WTC11 (cell line): ENCODE data around the gene CXCL17. TPM values are rescaled to one million over a fixed set of nuclear protein-coding genes. Genes with fewer than 3 reads are reported as not detected.
"Not testable (repeated sequence)": the region's sequence is repeated elsewhere in the genome, so short reads cannot be mapped to it uniquely, and the experiment has no call there.

Experiments used
- ATAC-seq: fragments of 200-7000 bp; cut with Tn5 transposase; 2 replicates; pipeline ENCODE4 v1.10.0; 2021; ENCODE audit warnings: mild to moderate bottlenecking, moderate library complexity
- CTCF ChIA-PET: fragments of 300-600 bp; sonication (Branson Sonifier 250); formaldehyde crosslinking; loops from one replicate; lab custom pipeline; 2021; ENCODE audit warnings: antibody characterized with exemption; lab: Charles Lee
- POLR2A ChIA-PET: fragments of 350-600 bp; sonication (Branson Sonifier 250); formaldehyde crosslinking; loops from one replicate; lab custom pipeline; 2021; ENCODE audit warnings: antibody characterized with exemption; lab: Charles Lee
- DNase-seq: peaks from one replicate; pipeline ENCODE4 v3.0.0; 2021; ENCODE audit warnings: low spot score
- H3K27ac Mint-ChIP-seq: 2 replicates; pipeline ENCODE4 v1.8.0; 2021; ENCODE audit warnings: mixed read lengths
- H3K27me3 Mint-ChIP-seq: 2 replicates; pipeline ENCODE4 v1.8.0; 2021; ENCODE audit warnings: low read depth, mild to moderate bottlenecking, moderate library complexity, mixed read lengths
- H3K36me3 Mint-ChIP-seq: 2 replicates; pipeline ENCODE4 v1.8.0; 2021; ENCODE audit warnings: mixed read lengths
- H3K4me1 Mint-ChIP-seq: 2 replicates; pipeline ENCODE4 v1.8.0; 2022; ENCODE audit warnings: mixed read lengths
- H3K4me3 Mint-ChIP-seq: 2 replicates; pipeline ENCODE4 v1.8.0; 2021; ENCODE audit warnings: mild to moderate bottlenecking, moderate library complexity, mixed read lengths
- H3K9me3 Mint-ChIP-seq: 2 replicates; pipeline ENCODE4 v1.8.0; 2021; ENCODE audit warnings: mixed read lengths
- EMX1 ChIP-seq: fragments of 250-450 bp; sonication (Bioruptor Pico); IDR thresholded peaks from 2 replicates; pipeline ENCODE4 v1.8.0; 2021; ENCODE audit warnings: mild to moderate bottlenecking
- GABPB1 ChIP-seq: sonication (generic); formaldehyde crosslinking; IDR thresholded peaks from 2 replicates; pipeline ENCODE4 v1.8.1; 2023; ENCODE audit warnings: mild to moderate bottlenecking, missing genetic modification reagents
- IRF1 ChIP-seq: sonication (generic); formaldehyde crosslinking; IDR thresholded peaks from 2 replicates; pipeline ENCODE4 v1.8.0; 2023; ENCODE audit warnings: missing genetic modification reagents
- KAT7 ChIP-seq: sonication (generic); formaldehyde crosslinking; IDR thresholded peaks from 2 replicates; pipeline ENCODE4 v1.8.1; 2023; ENCODE audit warnings: missing genetic modification reagents, mild to moderate bottlenecking, borderline replicate concordance
- NR1H2 ChIP-seq: sonication (generic); formaldehyde crosslinking; IDR thresholded peaks from 2 replicates; pipeline ENCODE4 v1.9.0; 2021; ENCODE audit warnings: mild to moderate bottlenecking, moderate library complexity, missing genetic modification reagents
- SOX15 ChIP-seq: fragments of 250-450 bp; sonication (Bioruptor Pico); IDR thresholded peaks from 2 replicates; pipeline ENCODE4 v1.9.0; 2021; ENCODE audit warnings: mild to moderate bottlenecking
- STAT6 ChIP-seq: sonication (generic); formaldehyde crosslinking; conservative IDR thresholded peaks from 2 replicates; pipeline ENCODE4 v1.8.1; 2023; ENCODE audit warnings: mild to moderate bottlenecking, low read depth, missing genetic modification reagents, moderate library complexity
- ZBTB21 ChIP-seq: sonication (generic); formaldehyde crosslinking; IDR thresholded peaks from 2 replicates; pipeline ENCODE4 v1.8.1; 2023; ENCODE audit warnings: mild to moderate bottlenecking, missing genetic modification reagents, borderline replicate concordance
- ZNF317 ChIP-seq: sonication (generic); formaldehyde crosslinking; IDR thresholded peaks from 2 replicates; pipeline ENCODE4 v1.8.1; 2023; ENCODE audit warnings: low read depth, mild to moderate bottlenecking, moderate library complexity, missing genetic modification reagents, borderline replicate concordance
- total RNA-seq: library from RNA; stranded (reverse); gene quantifications from 3 replicates; pipeline ENCODE4 v1.2.3, GENCODE V29; 2021
- TF ChIP-seq, protein P1 (sequence below): fragments of 250-450 bp; sonication (Bioruptor Pico); IDR thresholded peaks from 2 replicates; pipeline ENCODE4 v1.9.0; 2021; ENCODE audit warnings: mild to moderate bottlenecking
- TF ChIP-seq, protein P2 (sequence below): sonication (generic); formaldehyde crosslinking; IDR thresholded peaks from 2 replicates; pipeline ENCODE4 v1.8.0; 2022; ENCODE audit warnings: mild to moderate bottlenecking, missing genetic modification reagents

The CXCL17 gene
- total RNA-seq, 1 experiment from 2014 or later, result not detected

DNA sequence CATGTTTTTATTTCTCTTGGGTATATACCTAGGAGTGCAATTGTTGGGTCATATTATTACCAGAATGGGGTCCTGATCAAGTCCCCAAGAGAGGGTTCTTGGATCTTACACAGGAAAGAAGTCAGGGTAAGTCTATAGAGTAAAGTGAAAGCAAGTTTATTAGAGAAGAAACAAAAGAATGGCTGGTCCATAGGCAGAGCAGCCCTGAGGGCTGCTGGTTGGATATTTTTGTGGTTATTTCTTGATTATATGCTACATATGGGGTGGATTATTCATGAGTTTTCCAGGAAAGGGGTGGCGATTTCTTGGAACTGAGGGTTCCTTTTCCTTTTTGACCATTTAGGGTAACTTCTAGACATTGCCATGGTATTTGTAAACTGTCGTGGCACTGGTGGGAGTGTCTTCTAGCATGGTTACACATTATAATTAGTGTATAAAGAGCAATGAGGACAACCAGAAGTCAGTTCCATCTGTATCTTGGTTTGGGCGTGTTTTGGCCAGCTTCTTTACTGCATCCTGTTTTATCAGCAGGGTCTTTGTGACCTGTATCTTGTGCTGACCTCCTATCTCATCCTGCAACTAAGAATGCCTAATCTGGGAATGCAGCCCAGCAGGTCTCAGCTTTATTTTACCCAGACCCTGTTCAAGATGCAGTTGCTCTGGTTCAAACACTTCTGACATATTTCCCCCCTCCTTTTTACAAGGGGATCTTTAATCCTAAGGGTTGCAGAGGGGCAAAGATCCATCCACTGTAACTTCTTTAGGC, 44.5 kb upstream of the CXCL17 start:
- DNase-seq, result no peak
- TF ChIP-seq EMX1 (CRISPR knock-in tag) (no peak), SOX15 (CRISPR knock-in tag) (no peak), STAT6 (CRISPR knock-in tag) (no peak)
- H3K9me3 Mint-ChIP-seq, result no peaks in the 10 kb centered on the region
- H3K4me3 Mint-ChIP-seq, result no peak overlapping the region
- H3K27me3 Mint-ChIP-seq, result no peaks in the 10 kb centered on the region
- H3K27ac Mint-ChIP-seq, result peak overlapping the region; percentile 51; the same call in 1 of the 2 replicates
- H3K4me1 Mint-ChIP-seq, result peaks cover 20% of the 10 kb centered on the region
- ChIA-PET POLR2A (no interaction called here), CTCF (interaction anchor here (0.7 to 1.9 kb wide), 8 partner anchors 13 to 63 kb away, joined by 3 to 6 read pairs (median 4); no protein-coding TSS in a partner anchor)
- no peak for ATAC-seq
- H3K36me3 Mint-ChIP-seq, result no peaks in the 10 kb centered on the region

DNA sequence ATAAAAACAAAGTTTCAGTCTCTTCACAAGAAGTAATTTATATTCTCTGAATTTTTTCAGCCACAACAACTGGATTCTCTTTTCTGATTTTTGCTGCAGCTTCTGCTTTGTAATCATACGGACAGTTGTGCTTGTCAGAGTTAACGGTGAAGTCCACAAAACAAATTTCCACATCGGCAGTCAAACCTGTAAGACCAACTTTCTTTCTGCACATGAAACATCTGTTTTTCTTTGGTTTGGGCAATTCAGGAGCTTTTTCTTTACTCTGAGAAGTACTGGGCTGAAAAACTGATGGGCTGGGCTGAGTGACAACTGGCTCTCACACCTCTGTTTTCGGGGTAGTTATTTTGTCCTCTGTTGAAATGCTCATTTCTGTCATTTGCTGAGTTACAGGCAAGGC, 42.3 kb upstream of the CXCL17 start:
- H3K27me3 Mint-ChIP-seq, DNase-seq, CTCF ChIA-PET, H3K36me3 Mint-ChIP-seq, ATAC-seq, H3K9me3 Mint-ChIP-seq, H3K27ac Mint-ChIP-seq, H3K4me3 Mint-ChIP-seq: not testable (repeated sequence)
- POLR2A ChIA-PET, result interaction anchor here (0.6 kb wide), 1 partner anchor 344 kb away, joined by 11 read pairs; no protein-coding TSS in a partner anchor
- peaks cover 28% of the 10 kb centered on the region for H3K4me1 Mint-ChIP-seq

DNA sequence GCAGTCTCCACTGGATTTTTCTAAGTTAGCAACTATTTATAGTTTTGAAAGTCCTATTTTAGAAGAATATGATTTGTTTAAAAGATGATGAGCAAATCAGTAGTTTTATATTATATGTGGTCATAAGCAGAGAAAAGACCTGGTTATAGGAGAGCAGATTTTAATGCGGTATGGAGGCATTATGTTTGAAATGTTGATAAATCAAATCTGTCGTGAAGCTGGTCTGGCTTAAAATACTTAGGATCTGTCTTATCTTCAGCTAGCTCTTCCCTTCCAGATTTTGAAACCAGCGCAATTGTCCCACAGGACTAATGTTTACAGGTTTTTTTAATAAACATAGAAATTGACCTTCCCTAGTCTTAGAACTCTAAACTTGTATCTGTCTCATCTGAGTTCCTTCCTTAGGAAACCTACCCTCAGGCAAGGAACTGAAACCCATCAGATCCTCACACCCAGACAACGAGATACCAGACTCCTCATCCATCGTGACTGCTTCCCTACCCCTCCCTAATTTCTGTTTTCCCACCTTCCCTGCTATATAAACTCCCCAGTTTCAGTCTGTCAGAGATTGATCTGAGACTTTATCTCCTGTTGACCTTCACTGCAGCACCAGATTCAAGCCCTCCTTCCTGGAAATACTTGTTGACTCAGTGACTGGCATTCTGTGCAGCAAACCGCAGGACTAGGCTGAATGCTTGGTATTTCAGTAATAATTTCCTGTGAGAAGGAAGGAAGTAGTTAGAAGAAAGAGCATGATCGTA, 37.8 kb upstream of the CXCL17 start:
- Mint-ChIP-seq H3K4me3 (no peak overlapping the region), H3K36me3 (peaks cover 2% of the 10 kb centered on the region; the same call in 1 of the 2 replicates), H3K9me3 (peaks cover 3% of the 10 kb centered on the region; the same call in 1 of the 2 replicates), H3K4me1 (peaks cover 30% of the 10 kb centered on the region), H3K27ac (peak overlapping the region; percentile 70), H3K27me3 (no peaks in the 10 kb centered on the region)
- TF ChIP-seq ZBTB21 (CRISPR knock-in tag) (no peak), KAT7 (CRISPR knock-in tag) (no peak), ZNF317 (no peak), IRF1 (CRISPR knock-in tag) (no peak), NR1H2 (CRISPR knock-in tag) (no peak), GABPB1 (CRISPR knock-in tag) (peak; percentile 43; the same call in 1 of the 2 replicates)
- TF ChIP-seq, protein P1, sequence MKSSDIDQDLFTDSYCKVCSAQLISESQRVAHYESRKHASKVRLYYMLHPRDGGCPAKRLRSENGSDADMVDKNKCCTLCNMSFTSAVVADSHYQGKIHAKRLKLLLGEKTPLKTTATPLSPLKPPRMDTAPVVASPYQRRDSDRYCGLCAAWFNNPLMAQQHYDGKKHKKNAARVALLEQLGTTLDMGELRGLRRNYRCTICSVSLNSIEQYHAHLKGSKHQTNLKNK (CRISPR knock-in tag), result no peak
- TF ChIP-seq, protein P2, sequence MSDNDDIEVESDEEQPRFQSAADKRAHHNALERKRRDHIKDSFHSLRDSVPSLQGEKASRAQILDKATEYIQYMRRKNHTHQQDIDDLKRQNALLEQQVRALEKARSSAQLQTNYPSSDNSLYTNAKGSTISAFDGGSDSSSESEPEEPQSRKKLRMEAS, result no peak
- no peak for ATAC-seq
- DNase-seq, result no peak
- ChIA-PET POLR2A (interaction anchor here (1.0 kb wide), 1 partner anchor 32 kb away, joined by 3 read pairs; no protein-coding TSS in a partner anchor), CTCF (interaction anchor here (1.0 kb wide), 1 partner anchor 14 kb away, joined by 3 read pairs; no protein-coding TSS in a partner anchor)

DNA sequence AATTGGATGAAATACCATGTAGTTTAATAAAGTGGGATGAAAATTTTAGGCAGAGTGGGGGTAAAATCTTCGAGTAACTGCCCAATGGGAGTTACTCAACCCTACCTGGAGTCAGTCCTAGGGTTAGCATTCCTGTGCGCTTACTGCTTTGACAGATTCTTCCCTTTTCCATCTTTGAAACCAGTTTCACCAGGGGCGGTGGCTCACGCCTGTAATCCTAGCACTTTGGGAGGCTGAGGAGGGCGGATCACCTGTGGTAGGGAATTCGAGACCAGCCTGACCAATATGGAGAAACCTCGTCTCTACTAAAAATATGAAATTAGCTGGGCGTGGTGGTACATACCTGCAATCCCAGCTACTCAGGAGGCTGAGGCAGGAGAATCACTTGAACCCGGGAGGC, 37.0 kb upstream of the CXCL17 start:
- peaks cover 3% of the 10 kb centered on the region; the same call in 1 of the 2 replicates for H3K9me3 Mint-ChIP-seq
- peaks cover 2% of the 10 kb centered on the region; the same call in 1 of the 2 replicates for H3K36me3 Mint-ChIP-seq
- H3K4me3 Mint-ChIP-seq, result no peak overlapping the region
- H3K27me3 Mint-ChIP-seq, result no peaks in the 10 kb centered on the region
- no peak overlapping the region for H3K27ac Mint-ChIP-seq
- ChIA-PET POLR2A (interaction anchor here (1.0 kb wide), 1 partner anchor 31 kb away, joined by 3 read pairs; no protein-coding TSS in a partner anchor), CTCF (interaction anchor here (1.0 kb wide), 1 partner anchor 13 kb away, joined by 3 read pairs; no protein-coding TSS in a partner anchor)
- no peak for DNase-seq
- no peak for ATAC-seq
- no peak for TF ChIP-seq NR1H2 (CRISPR knock-in tag)
- TF ChIP-seq, all 79 proteins: peak for 0
- peaks cover 33% of the 10 kb centered on the region for H3K4me1 Mint-ChIP-seq
